ENCODE results near the gene VSIG10L2. TPM values are rescaled to one million over a fixed set of nuclear protein-coding genes. Genes with fewer than 3 reads are reported as not detected.

Gene VSIG10L2
- polyA plus RNA-seq, 2 of the 4 experiments (the other 2 are of a cell fraction), result not detected

DNA sequence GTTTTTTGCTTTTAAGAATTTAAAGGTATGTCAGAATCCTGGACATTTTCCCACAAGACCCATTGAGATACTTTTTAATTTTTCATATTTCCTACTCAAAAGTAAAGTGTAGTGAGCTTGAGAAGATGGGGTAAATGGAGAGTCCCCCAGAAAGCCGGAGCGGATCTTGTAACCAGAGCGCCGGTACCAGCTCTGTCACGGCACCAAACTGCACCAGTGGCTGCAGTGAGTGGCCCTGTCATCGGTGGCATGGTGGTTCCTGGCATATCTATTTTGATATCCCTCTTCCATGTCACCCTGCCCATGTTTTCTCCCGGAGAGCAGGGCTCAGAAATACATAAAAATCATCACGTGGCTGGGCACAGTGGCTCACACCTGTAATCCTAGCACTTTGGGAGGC lies 22.2 kb upstream of the VSIG10L2 start:
- CTCF ChIA-PET, result interaction anchor here (1.0 to 5.5 kb wide), 18 partner anchors 9 to 279 kb away, joined by 3 to 80 read pairs (median 5); partner anchors contain the start of genes PUS3 and VSIG10L2
- ATAC-seq (no peak), DNase-seq (ENCODE audit: low read depth in 1 of 2, low spot score in 1 of 2) (no peak), FAIRE-seq (no peak)
- TF ChIP-seq HEYL (CRISPR knock-in tag; IDR thresholded peaks at IDR 0.05) (no peak), KDM1A (IDR thresholded peaks at IDR 0.05; ENCODE audit: low read depth) (no peak), RARB (CRISPR knock-in tag; IDR thresholded peaks at IDR 0.05) (no peak), CHD2 (IDR thresholded peaks at IDR 0.05; ENCODE audit: low read length, partially characterized antibody) (no peak), CBX2 (IDR thresholded peaks at IDR 0.05; ENCODE audit: borderline replicate concordance, low read depth) (no peak), FOXS1 (CRISPR knock-in tag; IDR thresholded peaks at IDR 0.05) (no peak), CBX8 (IDR thresholded peaks at IDR 0.05) (no peak), MAZ (IDR thresholded peaks at IDR 0.05; ENCODE audit: borderline replicate concordance, low read depth, low read length) (no peak), TFCP2L1 (CRISPR knock-in tag; IDR thresholded peaks at IDR 0.05) (no peak), FOSL2 (IDR thresholded peaks at IDR 0.05) (no peak), FOSL2 (CRISPR knock-in tag; IDR thresholded peaks at IDR 0.05) (no peak), HOXB5 (CRISPR knock-in tag; IDR thresholded peaks at IDR 0.05) (no peak), MAFK (IDR thresholded peaks at IDR 0.05; ENCODE audit: partially characterized antibody) (no peak), ZC3H11A (IDR thresholded peaks at IDR 0.05) (no peak), RFX5 (IDR thresholded peaks at IDR 0.05) (no peak)
- TF ChIP-seq, protein P1, sequence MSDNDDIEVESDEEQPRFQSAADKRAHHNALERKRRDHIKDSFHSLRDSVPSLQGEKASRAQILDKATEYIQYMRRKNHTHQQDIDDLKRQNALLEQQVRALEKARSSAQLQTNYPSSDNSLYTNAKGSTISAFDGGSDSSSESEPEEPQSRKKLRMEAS (IDR thresholded peaks at IDR 0.05), result no peak
- TF ChIP-seq, protein P2, sequence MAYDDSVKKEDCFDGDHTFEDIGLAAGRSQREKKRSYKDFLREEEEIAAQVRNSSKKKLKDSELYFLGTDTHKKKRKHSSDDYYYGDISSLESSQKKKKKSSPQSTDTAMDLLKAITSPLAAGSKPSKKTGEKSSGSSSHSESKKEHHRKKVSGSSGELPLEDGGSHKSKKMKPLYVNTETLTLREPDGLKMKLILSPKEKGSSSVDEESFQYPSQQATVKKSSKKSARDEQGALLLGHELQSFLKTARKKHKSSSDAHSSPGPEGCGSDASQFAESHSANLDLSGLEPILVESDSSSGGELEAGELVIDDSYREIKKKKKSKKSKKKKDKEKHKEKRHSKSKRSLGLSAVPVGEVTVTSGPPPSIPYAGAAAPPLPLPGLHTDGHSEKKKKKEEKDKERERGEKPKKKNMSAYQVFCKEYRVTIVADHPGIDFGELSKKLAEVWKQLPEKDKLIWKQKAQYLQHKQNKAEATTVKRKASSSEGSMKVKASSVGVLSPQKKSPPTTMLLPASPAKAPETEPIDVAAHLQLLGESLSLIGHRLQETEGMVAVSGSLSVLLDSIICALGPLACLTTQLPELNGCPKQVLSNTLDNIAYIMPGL (CRISPR knock-in tag; IDR thresholded peaks at IDR 0.05; ENCODE audit: borderline replicate concordance), result no peak
- TF ChIP-seq, protein P3, sequence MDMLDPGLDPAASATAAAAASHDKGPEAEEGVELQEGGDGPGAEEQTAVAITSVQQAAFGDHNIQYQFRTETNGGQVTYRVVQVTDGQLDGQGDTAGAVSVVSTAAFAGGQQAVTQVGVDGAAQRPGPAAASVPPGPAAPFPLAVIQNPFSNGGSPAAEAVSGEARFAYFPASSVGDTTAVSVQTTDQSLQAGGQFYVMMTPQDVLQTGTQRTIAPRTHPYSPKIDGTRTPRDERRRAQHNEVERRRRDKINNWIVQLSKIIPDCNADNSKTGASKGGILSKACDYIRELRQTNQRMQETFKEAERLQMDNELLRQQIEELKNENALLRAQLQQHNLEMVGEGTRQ (IDR thresholded peaks at IDR 0.05), result no peak
- TF ChIP-seq, protein P4, sequence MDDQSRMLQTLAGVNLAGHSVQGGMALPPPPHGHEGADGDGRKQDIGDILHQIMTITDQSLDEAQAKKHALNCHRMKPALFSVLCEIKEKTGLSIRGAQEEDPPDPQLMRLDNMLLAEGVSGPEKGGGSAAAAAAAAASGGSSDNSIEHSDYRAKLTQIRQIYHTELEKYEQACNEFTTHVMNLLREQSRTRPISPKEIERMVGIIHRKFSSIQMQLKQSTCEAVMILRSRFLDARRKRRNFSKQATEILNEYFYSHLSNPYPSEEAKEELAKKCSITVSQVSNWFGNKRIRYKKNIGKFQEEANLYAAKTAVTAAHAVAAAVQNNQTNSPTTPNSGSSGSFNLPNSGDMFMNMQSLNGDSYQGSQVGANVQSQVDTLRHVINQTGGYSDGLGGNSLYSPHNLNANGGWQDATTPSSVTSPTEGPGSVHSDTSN (IDR thresholded peaks at IDR 0.05), result no peak
- TF ChIP-seq, protein P5, sequence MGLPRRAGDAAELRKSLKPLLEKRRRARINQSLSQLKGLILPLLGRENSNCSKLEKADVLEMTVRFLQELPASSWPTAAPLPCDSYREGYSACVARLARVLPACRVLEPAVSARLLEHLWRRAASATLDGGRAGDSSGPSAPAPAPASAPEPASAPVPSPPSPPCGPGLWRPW (IDR thresholded peaks at IDR 0.05), result no peak
- no peaks in the 10 kb centered on the region for H3K9me3 ChIP-seq
- 79% methylated on average over 8 of the region's 8 CpGs for WGBS (ENCODE audit: missing lambda C conversion rate)
- POLR2A ChIA-PET, result no interaction called here
- H3K4me2 ChIP-seq, result no peak overlapping the region
- no peaks in the 10 kb centered on the region for H3K4me1 ChIP-seq
- no peak overlapping the region for H3K4me3 ChIP-seq
- no peak overlapping the region for H3K27ac ChIP-seq

DNA sequence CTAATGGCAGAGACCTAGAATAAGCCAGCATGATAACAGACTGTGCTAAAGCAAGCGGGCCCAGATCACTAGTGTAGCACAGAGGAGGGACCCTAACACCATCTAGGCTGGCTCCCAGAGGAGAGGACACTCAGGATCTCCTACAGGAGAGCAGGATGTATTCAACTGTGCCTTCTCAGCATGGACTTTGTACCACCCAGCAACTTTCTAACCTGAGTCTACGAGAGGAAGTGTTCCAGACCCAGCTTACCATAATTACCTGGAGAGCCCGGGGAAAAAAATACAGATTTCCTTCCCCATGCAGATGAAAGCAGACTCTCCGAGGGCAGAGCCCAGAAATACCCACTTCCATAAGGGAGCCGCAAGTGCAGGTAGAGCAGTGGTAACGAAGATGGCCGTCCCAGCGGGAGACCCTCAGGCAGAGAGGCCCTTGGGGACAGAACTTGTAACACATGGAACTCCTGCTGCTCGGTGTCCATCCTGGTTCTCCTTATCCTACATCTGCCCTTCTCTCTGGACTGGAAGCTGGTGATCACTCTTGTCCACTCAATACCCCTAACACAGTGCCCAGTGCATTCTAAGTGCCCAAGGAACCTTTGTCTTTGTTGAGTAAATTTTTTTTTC lies 21.3 kb upstream of the VSIG10L2 start:
- H3K27ac ChIP-seq, result no peak overlapping the region
- H3K4me2 ChIP-seq, result no peak overlapping the region
- no peaks in the 10 kb centered on the region for H3K9me3 ChIP-seq
- no peak for TF ChIP-seq POLR2A (IDR thresholded peaks at IDR 0.05; ENCODE audit: low read length)
- WGBS (ENCODE audit: missing lambda C conversion rate), result 80% methylated on average over 9 of the region's 9 CpGs
- no peaks in the 10 kb centered on the region for H3K4me1 ChIP-seq
- ChIA-PET POLR2A (no interaction called here), CTCF (interaction anchor here (0.6 to 5.5 kb wide), 5 partner anchors 17 to 387 kb away, joined by 3 to 80 read pairs (median 11); no protein-coding TSS in a partner anchor)
- ATAC-seq (no peak), DNase-seq (ENCODE audit: low read depth in 1 of 2, low spot score in 1 of 2) (no peak), FAIRE-seq (no peak)
- H3K4me3 ChIP-seq, result no peak overlapping the region
